ENCODE results near the gene MTOR. TPM values are rescaled to one million over a fixed set of nuclear protein-coding genes. Genes with fewer than 3 reads are reported as not detected.

MTOR gene
- total and polyA plus RNA-seq, 2 of the 8 experiments (the other 6 are each of a cell fraction or from before 2014, with no cell fraction given) = 44.2 to 76.8 TPM

- H3K36me3 ChIP-seq (ENCODE audit: control insufficient read depth in 2 of 4, insufficient read depth in 4 of 4, low read length in 3 of 4) = peaks cover 7 to 40% (median 29%) of the 10 kb centered on the region in 4 experiments
- 89% methylated on average over 10 of the region's 10 CpGs; no CpG with 5 or more reads in 1 of the 2 experiments for WGBS, 2 experiments (ENCODE audit: extremely low coverage in 1 of 2, insufficient coverage in 1 of 2, insufficient read length in 1 of 2, insufficient replicate concordance in 2 of 2, low coverage in 1 of 2, low lambda C conversion rate in 2 of 2, missing lambda C conversion rate in 1 of 2)
- H2AK5ac ChIP-seq (ENCODE audit: low read depth, low read length) = no peak overlapping the region
- H3K56ac ChIP-seq (replicated peaks; ENCODE audit: insufficient read length, low read depth, low read length) = no peak overlapping the region
- H3K4me3 ChIP-seq (ENCODE audit: extremely low read depth in 1 of 4, insufficient read depth in 2 of 4, low read depth in 3 of 4, low read length in 4 of 4) = no peak overlapping the region
- H3K4me1 ChIP-seq (replicated peaks in 1 of 4; ENCODE audit: control insufficient read depth in 3 of 4, insufficient read depth in 4 of 4, low read length in 3 of 4) = no peaks in the 10 kb centered on the region
- no peaks in the 10 kb centered on the region for H3K79me2 ChIP-seq (ENCODE audit: control insufficient read depth in 1 of 2, insufficient read depth in 2 of 2, low read length in 2 of 2)
- H4K91ac ChIP-seq (replicated peaks; ENCODE audit: insufficient read length, low read length) = no peak overlapping the region
- H2BK12ac ChIP-seq (ENCODE audit: low read depth, low read length) = no peak overlapping the region
- no peak overlapping the region for H3K9ac ChIP-seq (replicated peaks in 1 of 4; ENCODE audit: extremely low read depth in 1 of 4, low read depth in 3 of 4, low read length in 3 of 4)
- FAIRE-seq (no peak), DNase-seq (ENCODE audit: low read depth in 1 of 2, low spot score in 2 of 2) (no peak)
- H2BK120ac ChIP-seq (replicated peaks; ENCODE audit: low read depth, low read length) = no peak overlapping the region
- no peaks in the 10 kb centered on the region for H3K9me3 ChIP-seq (ENCODE audit: insufficient read depth in 2 of 2, low read depth in 1 of 2, low read length in 1 of 2)
- no peak overlapping the region for H3K4ac ChIP-seq (replicated peaks; ENCODE audit: insufficient read length, low read depth, low read length)
- H3K23ac ChIP-seq (ENCODE audit: insufficient read length) = no peak overlapping the region
- H4K20me1 ChIP-seq (replicated peaks in 1 of 2; ENCODE audit: control insufficient read depth in 1 of 2, insufficient read depth in 2 of 2, low read length in 2 of 2) = peaks cover 0 to 1% of the 10 kb centered on the region in 2 experiments
- H3K23me2 ChIP-seq (ENCODE audit: low read depth, low read length) = no peaks in the 10 kb centered on the region
- H3K27me3 ChIP-seq (replicated peaks in 1 of 4; ENCODE audit: control insufficient read depth in 3 of 4, extremely low read depth in 1 of 4, insufficient read depth in 3 of 4, low read length in 3 of 4) = no peaks in the 10 kb centered on the region
- no peak overlapping the region for H3K27ac ChIP-seq (ENCODE audit: low read depth, low read length)
- no peak overlapping the region for H3K18ac ChIP-seq (ENCODE audit: extremely low read depth, low read length)
- ChIA-PET POLR2A (ENCODE audit: partially characterized antibody) (no interaction called here), CTCF (ENCODE audit: partially characterized antibody) (no interaction called here)
- no peak overlapping the region for H4K8ac ChIP-seq (ENCODE audit: extremely low read depth, insufficient read depth, low read length)
- H3K79me1 ChIP-seq (ENCODE audit: low read depth, low read length) = no peaks in the 10 kb centered on the region
- H2AFZ ChIP-seq (ENCODE audit: low read length) = no peak overlapping the region
- no peak overlapping the region for H4K5ac ChIP-seq (ENCODE audit: insufficient read length, low read depth, low read length)
- no peak overlapping the region for H3K14ac ChIP-seq (ENCODE audit: insufficient read length)
- no peak overlapping the region for H2BK5ac ChIP-seq (ENCODE audit: low read depth, low read length)
- no peak overlapping the region for H2BK20ac ChIP-seq (ENCODE audit: low read length)
- no peak overlapping the region for H3K4me2 ChIP-seq (ENCODE audit: insufficient read depth in 1 of 2, low read depth in 2 of 2, low read length in 2 of 2)
- no peak overlapping the region for H2BK15ac ChIP-seq (ENCODE audit: low read length)
- TF ChIP-seq POU5F1 (IDR thresholded peaks at IDR 0.05; ENCODE audit: low read depth, low read length) (no peak), CEBPB (IDR thresholded peaks at IDR 0.05; ENCODE audit: low read depth, low read length) (no peak), ASH2L (IDR thresholded peaks at IDR 0.05; ENCODE audit: low read length) (no peak), SP4 (IDR thresholded peaks at IDR 0.05; ENCODE audit: low read length) (no peak), KDM1A (IDR thresholded peaks at IDR 0.05; ENCODE audit: borderline replicate concordance, low read length) (no peak), KDM5A (IDR thresholded peaks at IDR 0.05; ENCODE audit: low read length) (no peak), MAFK (IDR thresholded peaks at IDR 0.05; ENCODE audit: low read depth, low read length) (no peak), CREB1 (IDR thresholded peaks at IDR 0.05) (no peak), CTCF (IDR thresholded peaks at IDR 0.05; ENCODE audit: control extremely low read depth in 1 of 3, insufficient read depth in 1 of 3, low read depth in 1 of 3, low read length in 3 of 3) (no peak), ZNF274 (IDR thresholded peaks at IDR 0.05; ENCODE audit: borderline replicate concordance, extremely low read depth, low read length) (no peak), SP2 (IDR thresholded peaks at IDR 0.05; ENCODE audit: low read length) (no peak), BCL11A (IDR thresholded peaks at IDR 0.05; ENCODE audit: low read depth in 2 of 2, low read length in 2 of 2) (no peak), CTBP2 (IDR thresholded peaks at IDR 0.05; ENCODE audit: borderline replicate concordance, insufficient read depth, insufficient read length, low read length) (no peak)
Measured at GRCh38 chr1:11105586-11105985, 156.8 kb downstream of the MTOR start.

Measured in H1 (cell line).